Embryonic facial prominence (tissue), 1 donor: ENCODE measurements around the gene XYLT1.

Source experiments
- DNase-seq: peaks from one replicate; pipeline ENCODE4 v3.0.0-alpha.2; 2016; ENCODE audit errors: extremely low spot score

Gene XYLT1

DNA sequence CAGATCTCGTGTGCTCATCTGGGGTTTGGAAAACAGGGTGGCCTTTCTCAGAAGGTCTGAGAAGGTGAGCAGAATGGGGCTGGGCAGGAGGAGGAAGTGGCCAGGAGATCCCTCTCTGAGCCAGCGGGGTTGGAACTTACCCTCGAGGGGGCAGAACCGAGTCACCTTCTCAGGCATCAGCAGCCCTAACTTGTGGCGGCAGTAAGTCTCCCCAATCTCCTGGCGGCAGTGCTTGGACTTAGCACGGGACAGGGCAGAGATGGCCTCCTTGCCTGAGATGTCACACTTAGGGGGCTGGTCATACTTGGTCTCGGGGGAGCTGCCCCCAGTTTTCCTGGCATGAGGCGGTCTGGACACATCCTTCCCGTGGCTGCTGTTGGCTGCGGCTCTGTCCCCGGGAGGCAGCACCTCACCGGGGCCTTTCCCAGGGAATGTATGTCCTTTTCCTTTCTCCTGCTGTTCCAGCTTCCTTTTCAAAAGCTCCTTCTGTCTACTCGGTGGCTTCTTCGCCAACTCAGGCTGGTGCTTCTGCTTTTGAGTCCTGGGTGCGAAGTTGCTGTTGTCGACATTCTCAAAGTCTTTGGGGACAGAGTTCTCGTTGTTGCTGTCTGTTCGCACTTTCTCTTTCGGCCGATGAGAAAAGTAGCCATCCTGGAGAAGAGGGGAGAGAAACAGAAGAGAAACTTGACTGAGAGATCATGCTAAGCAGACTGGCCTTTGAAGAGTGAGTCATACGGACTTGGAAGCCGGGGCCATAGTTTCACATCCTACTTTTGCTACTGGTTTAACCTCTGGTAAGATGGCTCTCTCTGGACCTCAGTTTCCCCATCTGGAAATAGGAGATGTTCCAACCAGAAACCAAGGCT, 211.7 kb downstream of the XYLT1 start:
- DNase-seq: no peak

GRCh38 chr16:17258077-17258599, 212.6 kb downstream of the XYLT1 start:
- DNase-seq: no peak

GRCh38 chr16:17257426-17258023, 213.2 kb downstream of the XYLT1 start:
- DNase-seq: no peak

GRCh38 chr16:17252701-17253100, 218.1 kb downstream of the XYLT1 start:
- no peak for DNase-seq

DNA sequence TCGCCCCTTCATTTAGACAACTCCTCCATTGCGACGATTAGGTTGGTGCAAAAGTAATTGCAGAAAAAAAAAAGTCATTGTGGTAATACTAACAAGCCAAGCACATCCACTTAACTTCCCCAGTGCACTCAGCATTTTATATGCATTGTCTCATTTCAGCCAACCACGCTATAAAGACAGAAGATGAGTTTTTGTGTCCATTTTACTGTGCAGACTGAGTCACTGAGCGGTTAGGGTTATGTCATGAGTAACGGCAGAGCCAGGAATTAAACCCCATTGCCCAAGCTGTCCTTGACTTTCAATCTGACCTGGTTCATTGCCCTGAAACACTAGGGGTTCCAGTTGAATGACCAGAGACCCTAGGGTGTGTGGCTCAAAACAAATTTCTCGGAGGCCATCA, 218.7 kb downstream of the XYLT1 start:
- DNase-seq: no peak

- DNase-seq: no peak
These were observed 219.3 kb downstream of the XYLT1 start for GRCh38 chr16:17251496-17251895.

DNA sequence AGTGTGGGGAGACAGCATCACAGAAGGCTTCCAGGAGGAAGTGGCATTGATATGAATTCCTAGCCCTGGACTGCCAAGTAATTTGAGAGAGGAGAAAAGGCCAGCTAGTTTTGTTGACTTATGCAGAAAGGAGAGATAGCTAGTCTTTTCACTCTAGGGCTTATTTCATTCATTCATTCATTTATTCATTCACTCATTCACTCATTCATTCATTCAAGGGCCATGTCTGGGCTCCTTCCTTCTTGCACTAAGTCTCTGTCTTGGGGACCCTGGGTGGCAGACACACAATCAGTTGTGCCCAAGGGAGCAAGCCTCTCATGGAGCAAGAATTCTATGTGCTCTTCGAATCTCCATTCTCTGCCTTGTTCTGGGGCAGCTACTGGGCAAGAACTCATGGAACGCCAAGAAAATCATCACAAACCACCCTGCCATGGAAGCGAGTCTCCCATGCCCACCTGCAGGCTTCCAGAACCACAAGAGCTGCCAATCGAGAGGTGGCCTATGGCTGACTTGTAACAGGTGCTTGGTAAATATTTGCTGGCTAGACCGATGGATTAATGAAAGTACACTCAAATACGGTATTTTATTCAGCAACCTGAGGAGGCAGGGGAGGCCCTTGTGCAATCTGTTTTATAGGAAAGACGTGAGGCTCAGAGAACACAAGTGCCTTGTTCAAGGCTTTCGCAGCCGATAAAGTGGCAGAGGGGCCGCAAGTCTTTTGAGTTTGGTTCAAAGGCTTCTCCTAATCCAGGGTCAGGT, 223.6 kb downstream of the XYLT1 start:
- no peak for DNase-seq

- no peak for DNase-seq
These were observed 224.4 kb downstream of the XYLT1 start for GRCh38 chr16:17246268-17246885.

DNA sequence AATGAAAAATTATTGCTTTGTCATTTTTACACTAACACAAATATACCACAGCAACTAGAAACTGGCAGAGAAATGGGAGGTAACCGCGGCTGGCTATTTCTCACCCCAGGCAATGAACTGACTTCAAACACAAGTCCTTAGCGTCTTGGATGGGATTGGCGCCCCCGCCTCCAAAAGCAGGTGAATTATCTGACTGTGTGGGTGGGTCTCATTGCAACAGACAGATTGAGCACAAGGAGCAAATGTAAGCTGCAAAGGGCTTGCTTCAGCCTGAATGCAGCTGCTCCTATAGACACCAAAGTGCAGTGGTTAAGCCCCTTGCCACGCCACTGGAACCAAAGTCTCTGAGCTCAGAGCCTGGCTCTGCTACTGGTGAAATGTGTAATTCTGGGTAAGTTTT, 225.0 kb downstream of the XYLT1 start:
- no peak for DNase-seq

- no peak for DNase-seq
These were observed 225.7 kb downstream of the XYLT1 start for GRCh38 chr16:17244872-17245551.

GRCh38 chr16:17241264-17241835, 229.4 kb downstream of the XYLT1 start:
- DNase-seq: no peak

DNA sequence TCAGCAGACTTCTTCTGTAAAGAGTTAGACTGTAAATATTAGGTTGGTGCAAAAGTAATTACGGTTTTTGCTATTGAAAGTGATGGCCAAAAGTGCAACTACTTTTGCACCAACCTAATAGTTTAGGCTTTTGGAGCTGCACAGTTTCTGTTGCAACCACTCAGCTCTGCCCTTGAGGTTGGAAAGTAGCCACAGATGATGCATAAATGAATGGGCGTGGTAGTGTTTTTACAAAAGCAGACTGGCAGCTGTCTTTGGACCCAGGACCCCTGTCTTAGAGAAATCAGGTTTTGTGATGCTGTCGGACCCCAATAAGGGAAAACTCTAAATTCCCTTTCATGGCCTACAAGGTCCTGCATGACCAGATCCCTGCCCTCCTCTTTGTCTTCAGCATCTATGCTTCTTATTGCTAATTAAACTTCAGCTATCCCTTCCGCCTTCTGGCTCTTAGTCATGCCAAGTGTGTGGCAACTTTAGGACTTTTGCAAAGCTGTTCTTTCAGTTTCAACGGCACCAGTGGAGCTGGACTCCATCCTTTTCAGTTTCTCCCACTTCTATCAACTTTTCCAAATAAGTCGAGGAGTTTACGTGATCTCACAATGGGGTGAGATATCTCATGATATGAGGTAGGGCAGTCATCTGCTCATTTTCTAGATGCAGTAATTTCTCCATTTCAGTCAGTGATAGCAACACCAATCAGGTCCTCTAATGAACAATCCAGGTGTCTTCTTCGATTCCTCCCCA, 232.3 kb downstream of the XYLT1 start:
- no peak for DNase-seq

GRCh38 chr16:17237350-17237944, 233.3 kb downstream of the XYLT1 start:
- DNase-seq: no peak

- no peak for DNase-seq
These were observed 235.5 kb downstream of the XYLT1 start for GRCh38 chr16:17235147-17235815.

- DNase-seq: no peak
These were observed 237.3 kb downstream of the XYLT1 start for GRCh38 chr16:17233318-17234002.

DNA sequence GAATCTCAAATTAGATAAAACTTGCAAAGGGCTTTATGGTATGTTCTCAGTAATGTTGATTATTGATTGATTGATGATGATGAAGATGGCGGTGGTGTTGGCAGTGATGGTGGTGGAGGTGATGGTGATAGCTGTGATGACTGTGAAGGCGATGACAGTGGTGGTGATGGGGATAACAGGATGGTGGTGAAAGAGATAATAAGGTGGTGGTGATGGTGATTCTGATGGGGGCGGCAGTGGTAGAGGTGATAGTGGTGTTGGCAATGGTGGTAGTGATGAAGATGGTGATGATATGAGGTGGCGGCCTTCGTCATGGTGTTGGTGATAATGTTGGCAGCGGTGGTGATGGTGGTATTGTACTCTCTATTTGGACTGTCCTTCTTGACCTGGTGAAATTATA, 238.3 kb downstream of the XYLT1 start:
- DNase-seq: no peak

- DNase-seq: no peak
These were observed 238.8 kb downstream of the XYLT1 start for GRCh38 chr16:17231972-17232371.

DNA sequence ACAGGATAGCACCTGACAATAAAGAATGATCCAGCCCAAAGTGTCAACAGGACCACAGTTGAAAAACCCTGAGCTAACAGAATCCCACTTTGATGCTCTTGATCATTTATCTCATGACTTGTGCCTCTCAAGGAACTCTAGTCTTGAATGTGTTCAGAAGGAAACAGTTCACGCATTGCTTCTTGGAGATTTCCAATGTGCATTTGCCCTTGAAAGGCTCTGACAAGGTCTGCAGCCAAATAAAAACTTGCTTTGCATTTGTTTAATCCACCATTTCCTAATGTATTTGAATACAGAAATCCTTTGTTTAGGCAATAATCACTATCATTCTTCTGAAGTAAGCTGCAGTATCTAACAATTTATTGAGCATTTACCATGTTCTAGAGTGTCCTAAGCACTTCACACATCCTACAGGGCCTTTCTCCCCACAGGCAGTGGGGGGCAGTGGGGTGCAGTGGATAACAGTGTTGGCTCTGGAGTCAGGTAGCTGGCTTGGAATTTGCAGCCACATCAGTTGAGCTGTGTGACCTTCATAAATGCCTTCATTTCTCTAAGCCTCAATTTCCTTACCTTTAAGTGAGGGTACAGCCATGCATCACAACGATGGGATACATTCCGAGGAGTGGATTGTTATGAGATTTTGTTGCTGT, 239.7 kb downstream of the XYLT1 start:
- DNase-seq: no peak
